ENCODE measurements around the gene DDRGK1.
"Not testable (repeated sequence)": the region's sequence is repeated elsewhere in the genome, so short reads cannot be mapped to it uniquely, and the experiment has no call there.

DDRGK1 gene

GRCh38 chr20:3164763-3165410, 39.6 kb downstream of the DDRGK1 start:
- no peak for DNase-seq (ENCODE audit: low spot score)

- DNase-seq (ENCODE audit: low spot score), result no peak
Measured at GRCh38 chr20:3164043-3164762, 40.3 kb downstream of the DDRGK1 start.

- DNase-seq (ENCODE audit: low spot score), result no peak
Measured at GRCh38 chr20:3163099-3164042, 41.1 kb downstream of the DDRGK1 start.

GRCh38 chr20:3162080-3162611, 42.3 kb downstream of the DDRGK1 start:
- no peak for DNase-seq (ENCODE audit: low spot score)

GRCh38 chr20:3161316-3162079, 43.0 kb downstream of the DDRGK1 start:
- DNase-seq (ENCODE audit: low spot score), result no peak

- DNase-seq (ENCODE audit: low spot score), result no peak
Measured at GRCh38 chr20:3160418-3160817, 44.1 kb downstream of the DDRGK1 start.

- DNase-seq (ENCODE audit: low spot score), result no peak
Measured at GRCh38 chr20:3158968-3159431, 45.5 kb downstream of the DDRGK1 start.

- no peak for DNase-seq (ENCODE audit: low spot score)
Measured at GRCh38 chr20:3157817-3158216, 46.7 kb downstream of the DDRGK1 start.

- DNase-seq (ENCODE audit: low spot score), result no peak
Measured at GRCh38 chr20:3156811-3157619, 47.5 kb downstream of the DDRGK1 start.

GRCh38 chr20:3152057-3152644, 52.3 kb downstream of the DDRGK1 start:
- DNase-seq (ENCODE audit: low spot score), result not testable (repeated sequence)

GRCh38 chr20:3150908-3151307, 53.6 kb downstream of the DDRGK1 start:
- DNase-seq (ENCODE audit: low spot score), result no peak

- DNase-seq (ENCODE audit: low spot score), result peak; percentile 45
Measured at GRCh38 chr20:3146732-3147341, 57.6 kb downstream of the DDRGK1 start.

GRCh38 chr20:3141757-3142156, 62.7 kb downstream of the DDRGK1 start:
- no peak for DNase-seq (ENCODE audit: low spot score)
